Kidney tubule cell (primary cell): ENCODE results near the gene WDR82.

Experiments
- DNase-seq: peaks from one replicate; pipeline ENCODE4 v3.0.0-alpha.2; 2018; ENCODE audit warnings: low spot score

WDR82 gene

DNA sequence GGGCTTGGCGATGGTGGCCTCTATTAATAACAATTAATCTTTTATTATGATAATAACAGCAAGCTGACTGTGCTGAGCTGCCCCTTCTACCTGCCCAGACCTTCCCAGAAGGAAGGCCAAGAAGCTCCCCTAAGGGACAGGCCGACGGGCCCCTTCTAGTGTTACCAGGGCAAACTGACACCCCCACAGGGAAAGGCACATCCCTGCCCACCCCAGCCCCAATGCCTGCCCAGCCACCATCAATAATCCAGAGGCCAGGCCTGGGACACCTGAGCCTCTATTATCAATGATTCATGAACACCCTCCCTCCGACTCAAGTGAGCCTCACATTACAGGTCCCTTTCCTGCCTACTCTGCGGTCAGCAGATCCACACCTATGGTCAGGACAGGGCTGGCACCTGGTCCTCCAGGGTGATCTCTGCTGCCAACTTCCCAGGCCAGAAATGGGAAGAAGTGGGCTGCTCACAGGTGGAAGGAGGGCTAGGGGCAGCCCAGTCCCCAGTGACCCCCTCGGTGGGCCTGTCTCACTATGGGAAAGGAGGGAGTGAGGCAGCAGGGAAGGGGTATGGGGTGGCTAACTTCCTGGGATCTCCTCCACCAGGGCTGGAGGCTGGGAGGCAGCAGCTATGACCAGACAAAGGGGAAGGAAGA lies 41.3 kb downstream of the WDR82 start:
- DNase-seq, result peak; percentile 66

DNA sequence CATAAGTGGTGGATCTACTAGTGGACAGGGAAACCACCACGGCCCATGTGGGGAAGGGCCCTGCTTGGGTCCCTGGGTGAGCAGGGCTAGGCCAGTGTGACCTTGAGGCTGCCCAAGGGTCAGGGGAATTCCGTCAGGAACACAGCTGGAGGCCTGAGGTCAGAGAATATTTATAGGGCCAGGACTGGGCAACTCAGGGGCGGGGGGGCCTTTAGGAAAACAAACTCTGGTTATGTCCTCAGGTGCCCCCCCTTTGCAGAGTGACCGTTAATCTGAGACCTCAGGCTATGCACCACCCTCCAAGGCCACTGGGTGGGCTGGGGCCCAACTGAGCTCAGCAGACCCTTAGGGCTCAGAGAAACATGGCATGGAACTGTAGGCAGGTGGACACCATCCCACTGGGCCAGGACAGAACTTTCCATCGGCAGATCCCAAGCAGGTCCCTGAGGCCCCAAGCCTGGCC lies 42.0 kb downstream of the WDR82 start:
- DNase-seq, result no peak

DNA sequence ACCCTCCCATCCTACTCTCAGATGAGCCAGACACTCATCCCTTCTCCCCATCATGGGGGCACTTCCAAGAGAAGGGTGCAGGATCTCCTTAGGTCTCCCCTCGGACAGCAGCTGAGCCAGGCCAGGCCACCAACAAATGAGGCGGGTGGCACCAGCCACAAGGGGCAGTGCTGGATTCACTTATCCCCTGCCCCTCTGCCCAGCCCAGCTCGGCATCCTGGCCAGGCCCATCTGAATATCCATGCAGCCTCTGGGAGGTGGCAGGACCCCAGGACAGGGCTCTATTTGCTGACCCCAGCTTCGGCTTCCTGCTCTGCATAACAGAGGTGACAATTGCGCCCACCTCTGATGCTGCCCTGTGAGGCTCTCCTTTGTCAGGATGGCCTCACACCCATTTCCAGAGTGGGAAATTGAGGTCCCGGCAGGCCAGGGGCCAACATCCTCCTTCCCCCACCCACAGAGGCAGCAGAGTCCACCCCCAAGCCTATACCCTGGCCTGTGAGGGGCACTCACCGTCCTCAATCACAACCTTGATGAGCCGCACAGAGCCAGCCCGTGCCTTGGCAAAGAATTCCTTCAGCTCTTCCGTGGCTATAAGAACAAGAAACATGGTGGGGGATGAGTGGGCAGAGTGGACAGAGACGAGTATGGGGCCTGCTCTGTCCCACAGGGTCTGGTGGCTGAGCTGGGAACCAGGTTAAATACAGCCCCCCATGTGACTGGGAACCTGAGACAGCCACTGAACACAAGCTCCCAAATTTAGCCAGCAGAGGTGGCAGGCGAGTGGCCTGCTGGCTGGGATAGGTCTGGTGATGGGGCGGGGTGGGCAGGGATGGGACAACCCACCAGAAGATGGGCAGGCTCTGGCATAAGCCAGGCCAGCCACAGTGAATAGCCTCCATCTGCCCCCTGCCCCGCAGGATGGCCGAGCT lies 43.7 kb downstream of the WDR82 start:
- no peak for DNase-seq

DNA sequence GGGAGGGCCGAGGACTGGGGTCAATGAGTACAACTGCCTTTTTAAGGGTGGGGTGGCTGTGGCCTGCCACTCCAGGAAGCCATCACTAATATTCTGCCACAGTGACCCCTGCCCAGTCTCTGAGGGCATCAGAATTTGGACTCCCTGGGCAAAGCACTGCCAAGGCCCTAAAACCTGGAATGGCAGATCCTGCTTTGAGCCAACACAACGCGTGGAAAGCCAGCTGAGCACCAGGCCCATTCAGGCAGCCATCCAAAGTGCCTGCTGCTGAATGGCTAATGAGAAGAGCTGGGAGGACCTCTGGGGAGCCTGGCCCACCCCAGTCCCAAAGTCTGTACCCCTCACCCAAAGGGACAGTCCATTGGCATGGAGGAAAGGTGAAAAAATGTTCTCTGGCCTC lies 44.5 kb downstream of the WDR82 start:
- DNase-seq, result no peak

DNA sequence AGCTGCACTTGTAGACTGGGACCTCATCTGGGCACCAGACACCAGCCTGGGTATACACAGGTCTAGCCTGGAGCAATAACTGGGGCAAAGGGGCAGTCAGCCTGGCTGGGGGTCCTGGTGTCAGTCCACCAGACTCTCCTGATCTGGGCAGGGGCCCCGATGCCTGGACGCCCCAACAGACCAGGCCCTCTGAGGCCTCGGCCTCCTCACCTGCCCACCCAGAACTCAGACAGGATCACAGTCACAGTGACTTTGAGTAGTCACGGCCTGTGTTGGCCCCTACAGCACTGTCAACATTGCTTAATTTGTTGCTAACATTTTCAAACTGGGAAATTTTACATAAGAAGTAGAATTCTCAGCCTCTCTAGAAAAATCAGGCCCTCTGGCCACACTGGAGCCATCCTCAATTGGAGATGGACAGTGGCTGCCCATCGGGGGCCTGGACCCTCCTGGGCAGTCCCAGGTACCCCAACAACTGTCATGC lies 45.3 kb downstream of the WDR82 start:
- DNase-seq, result no peak

DNA sequence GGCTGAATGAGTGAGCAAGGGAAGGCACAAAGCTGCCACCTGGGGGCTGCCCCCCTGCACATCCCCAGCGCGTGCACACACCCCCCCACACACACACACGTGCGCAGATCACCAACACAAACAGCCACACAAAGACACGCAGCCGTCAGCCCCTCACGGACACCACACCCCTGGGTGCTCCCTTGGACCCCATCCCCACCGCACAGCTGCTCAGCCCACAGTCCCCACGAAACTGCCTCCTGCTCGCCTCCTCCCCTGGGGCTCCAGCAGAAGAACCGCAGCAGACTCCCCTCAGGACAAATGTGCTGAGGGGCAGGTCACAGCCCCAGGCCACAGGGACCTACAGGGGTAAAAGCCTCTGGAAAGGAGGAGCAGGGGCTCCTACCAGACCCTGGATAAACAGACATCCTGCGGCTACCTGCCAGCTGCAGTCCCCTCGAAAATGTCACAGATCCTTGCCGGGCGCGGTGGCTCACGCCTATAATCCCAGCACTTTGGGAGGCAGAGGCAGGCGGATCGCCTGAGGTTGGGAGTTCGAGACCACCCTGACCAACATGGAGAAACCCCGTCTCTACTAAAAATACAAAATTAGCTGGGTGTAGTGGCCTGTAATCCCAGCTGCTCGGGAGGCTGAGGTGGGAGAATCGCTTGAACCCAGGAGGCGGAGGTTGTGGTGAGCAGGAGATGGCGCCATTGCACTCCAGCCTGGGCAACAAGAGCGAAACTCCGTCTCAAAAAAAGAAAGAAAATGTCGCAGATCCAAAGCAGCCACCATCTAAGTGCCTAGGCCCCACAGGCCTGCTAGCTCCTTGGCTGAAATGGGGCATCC lies 46.0 kb downstream of the WDR82 start:
- DNase-seq, result no peak

DNA sequence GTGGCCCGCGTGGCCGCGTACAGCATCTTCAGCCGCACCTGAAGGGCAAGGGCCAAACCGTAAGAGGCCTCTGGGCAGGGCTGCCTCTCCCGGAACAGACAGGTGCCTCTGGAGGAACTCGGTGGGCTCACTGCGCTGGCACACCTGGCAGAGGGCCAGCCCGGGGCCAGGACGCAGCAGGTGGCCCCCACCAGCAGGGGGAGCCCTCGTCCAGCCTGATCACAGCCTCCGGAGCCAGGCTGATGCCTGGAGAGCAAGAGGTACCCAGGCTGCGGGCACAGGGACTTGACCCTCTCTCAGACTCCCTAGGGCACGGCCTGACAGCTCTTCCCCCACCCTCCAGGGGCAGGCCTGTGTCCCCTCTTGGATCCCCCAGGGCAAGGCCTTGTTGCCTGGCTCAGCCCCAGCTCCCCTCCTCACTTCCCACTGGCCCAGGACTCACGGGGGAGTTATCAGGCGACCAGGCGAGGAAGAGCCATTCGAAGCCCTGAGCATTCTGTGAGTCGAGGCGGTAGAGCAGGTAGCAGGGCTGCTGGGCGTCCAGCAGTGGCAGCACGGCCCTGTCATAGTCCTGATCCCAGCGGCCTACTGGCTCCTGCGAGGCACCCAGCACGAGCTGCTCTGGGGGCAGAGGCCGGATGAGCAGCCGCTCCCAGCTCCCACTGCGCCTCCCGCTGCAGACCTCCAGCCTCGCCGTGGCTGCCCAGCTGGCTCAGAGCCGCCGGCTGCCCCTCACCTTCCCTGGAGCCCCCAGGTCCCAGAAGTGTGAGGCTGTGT lies 46.8 kb downstream of the WDR82 start:
- peak; percentile 72 for DNase-seq

DNA sequence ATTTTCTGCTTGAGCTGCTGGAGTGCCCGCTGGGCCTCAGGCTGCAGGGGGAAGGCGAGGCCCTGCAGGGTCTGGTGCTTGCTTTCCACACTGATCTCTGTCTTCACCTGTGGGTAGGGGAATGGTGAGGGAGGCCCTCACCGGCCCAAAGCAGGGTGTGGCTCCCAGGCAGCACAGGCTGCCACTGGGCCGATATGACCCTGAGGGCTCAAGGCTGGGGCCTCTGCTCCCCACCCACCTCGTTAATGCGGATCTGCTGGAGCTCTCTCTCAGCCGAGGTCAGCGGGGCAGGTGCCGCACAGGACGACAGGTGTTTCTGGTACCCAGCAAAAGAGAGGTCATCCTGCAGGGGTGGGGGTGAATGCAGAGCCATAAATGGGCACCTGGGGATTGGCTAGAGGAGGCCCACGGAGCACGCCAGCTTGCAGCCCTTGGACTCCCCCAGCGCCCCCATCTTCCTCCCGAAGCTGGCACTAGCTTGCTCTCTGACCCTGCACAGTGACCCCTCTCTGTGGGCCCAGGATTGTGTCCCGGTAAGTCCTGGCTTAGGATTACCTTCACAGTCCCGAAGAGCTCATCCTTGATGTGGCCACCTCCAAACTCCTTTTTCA lies 47.5 kb downstream of the WDR82 start:
- DNase-seq, result no peak

DNA sequence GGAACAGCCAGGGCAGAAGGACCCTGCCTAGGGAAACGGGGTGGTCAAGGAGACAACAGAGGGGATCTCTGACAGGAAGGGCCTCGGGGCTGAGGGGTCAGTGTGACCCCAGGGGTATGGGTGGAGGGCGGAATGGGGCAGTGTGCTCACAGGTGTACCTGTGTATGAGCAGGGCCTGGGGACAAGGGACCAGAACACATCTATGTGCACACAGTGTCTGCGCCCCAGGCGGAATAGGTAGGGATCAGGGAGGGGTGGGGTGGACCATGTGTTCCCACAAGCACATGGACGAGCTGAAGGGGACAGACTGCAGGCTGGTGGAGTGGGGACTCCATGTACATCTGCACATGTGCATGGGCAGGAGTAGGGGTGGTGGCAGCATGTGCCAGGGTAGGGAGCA lies 48.0 kb downstream of the WDR82 start:
- DNase-seq, result no peak

DNA sequence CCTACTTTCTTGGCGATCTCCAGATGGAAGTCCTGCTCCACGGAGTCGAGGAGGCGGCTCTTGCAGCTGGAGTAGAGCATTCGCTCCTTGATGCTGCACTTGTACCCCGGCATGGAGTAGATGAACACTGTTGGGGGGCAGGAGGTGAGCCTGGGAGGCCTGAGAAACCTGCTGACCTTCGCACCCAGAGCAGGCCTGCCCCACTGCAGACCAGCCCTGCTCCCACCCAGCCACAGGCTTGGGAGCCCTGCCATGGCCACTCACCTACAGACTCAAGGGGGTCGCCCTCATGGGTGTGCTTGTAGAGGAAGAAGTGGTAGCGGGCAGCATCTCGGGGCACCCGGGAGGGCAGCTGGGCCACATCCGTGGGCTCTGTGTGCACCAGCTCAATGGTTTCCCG lies 48.8 kb downstream of the WDR82 start:
- no peak for DNase-seq

DNA sequence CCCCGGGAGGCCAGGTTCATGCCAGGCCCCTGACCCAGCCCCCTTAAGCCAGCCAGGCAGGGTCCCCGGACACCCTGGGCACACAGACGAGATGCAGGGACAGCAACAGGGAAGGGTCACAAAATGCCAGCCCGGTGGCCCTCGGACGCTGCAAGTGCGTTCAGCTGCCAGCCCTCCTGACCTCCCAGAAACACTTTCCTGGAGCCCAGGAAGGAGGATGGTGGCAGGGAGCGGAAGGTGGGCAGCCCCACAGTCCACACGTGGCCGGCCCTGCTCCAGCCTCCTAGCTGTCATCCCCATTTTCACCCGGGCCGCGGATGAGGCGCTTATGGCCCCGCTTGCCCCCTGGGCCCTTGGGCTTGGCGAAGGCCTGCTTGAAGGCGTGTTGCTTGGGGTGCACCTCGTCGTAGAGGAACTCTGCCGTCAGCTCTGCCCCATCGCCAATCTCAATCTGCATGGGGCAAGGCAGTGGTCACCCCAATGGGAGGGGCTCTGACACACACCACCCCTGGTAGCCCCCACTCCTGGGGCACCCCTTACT lies 49.6 kb downstream of the WDR82 start:
- DNase-seq, result no peak

DNA sequence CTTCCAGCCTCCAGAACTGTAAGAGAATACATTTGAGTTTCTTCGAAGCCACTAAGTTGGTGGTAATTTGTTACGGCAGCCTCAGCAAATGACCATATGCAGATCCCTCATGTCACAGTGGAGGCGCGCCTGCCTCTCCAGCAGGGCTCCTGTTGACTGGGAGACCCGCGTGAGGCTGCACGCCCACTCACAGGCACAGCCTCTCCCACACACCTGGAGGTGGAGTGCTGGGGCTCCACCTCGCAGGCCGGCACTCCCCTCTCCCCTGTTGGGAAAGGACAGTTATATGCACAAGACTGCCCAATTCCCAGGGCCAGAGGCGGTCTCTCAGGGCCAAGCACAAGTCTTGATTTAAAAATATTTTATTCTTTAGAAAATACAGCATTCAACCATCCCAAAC lies 50.2 kb downstream of the WDR82 start:
- DNase-seq, result no peak

DNA sequence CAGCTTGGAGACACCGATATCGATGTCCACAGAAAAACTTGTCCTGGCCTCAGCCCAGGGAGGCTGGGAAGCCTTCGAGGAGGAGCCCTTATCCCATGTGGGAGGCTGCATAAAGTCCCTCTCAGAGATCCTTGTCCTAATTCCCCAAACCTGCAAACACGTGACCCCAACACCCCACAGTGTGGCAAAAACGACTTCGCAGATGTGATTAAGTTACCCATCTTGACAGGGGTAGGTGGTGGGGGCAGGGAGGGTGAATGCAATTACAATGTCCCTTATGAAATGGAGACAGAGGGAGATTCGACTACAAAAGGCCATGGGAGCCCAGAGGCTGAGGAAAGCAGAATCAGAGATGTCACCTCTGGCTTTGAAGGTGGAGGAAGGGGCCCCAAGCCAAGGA lies 50.7 kb downstream of the WDR82 start:
- DNase-seq, result no peak

DNA sequence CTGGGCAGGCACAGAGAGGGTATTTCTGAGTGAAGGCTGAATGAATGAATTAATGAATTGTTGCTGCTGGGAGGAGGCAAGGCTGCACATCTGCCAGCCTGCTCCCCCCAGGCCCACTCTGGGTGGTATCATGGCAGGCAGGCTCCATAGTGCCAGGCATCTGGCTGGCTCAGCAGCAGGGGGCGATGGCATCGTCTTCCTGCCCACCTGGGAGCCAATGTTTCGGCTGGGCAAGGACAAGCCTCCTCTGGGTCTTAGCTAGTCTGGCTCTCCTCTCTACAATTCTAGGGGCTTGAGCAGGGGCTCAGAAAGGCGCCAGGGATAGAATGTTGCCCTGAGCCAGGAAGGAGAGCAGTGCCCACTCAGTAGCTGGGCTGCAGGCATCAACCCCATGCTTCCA lies 51.3 kb downstream of the WDR82 start:
- DNase-seq, result no peak

DNA sequence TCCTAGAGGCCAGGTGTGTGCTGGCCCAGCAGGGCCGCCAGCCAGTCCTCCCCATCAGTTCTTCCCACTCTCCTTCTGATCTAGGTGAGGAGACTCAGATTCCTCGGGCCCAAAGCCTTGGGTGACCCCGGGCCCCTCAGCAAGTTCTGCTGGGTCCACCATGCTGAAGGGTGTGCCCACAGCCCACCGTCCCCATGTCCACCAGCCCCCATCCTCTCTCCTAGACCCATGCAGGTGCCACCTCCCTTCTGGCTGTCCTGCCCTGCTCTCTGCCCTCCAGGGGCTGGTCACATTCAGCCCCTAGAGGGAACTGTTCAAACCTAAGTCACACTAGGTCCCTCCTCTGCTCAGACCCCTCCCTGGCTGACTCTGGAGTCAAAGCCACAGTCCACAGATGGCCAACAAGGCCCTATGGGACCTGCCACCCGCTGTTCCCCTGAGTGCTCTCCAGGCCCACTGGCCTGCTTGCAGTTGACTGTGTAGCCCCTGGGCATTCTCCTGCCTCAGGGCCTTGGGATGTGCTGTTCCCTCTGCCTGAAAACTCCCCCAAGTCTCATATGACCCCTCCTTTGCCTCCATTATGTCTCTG lies 52.1 kb downstream of the WDR82 start:
- no peak for DNase-seq

DNA sequence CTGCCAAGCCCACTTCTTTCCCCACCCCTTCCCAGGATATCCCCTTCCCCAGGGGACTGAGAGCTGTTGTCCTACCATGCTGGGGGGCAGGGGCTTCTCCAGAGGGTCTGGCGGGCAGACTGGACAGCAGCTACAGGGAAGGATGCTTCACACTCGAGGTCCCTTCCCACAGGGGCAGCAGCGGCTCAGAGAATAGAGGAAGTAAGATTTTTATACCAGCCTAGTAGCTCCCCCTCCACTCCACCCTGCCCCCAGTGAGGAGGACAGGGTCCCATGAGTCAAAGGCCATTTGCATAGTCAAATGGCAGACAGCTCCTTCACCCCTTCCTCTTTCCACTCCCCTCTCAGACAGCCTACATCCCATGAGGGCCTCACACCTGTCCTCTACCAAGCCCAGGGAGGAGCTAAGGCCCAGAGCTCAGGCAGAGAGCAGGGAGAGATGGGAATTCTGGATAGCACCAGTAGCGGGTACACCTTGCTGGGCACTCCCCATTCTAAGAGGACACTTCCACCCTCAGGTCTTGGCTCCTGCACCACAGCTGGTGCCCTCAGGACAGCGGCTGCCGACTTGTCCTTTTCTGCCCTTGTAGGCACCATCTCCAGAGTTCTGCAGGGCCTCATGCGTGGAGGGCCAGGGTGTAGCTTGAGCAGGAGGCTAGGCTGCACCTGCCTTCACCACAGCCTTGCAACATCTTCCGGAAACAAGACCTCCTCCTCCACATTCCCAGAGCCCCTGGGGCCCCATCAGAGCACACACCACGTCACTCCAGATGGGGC lies 52.8 kb downstream of the WDR82 start, which contains the start of gene TLR9:
TSS of gene TLR9 (minus strand) at position 194 of the 777 bp plus-strand sequence. CDS start at position 78, 116 bp downstream.
- no peak for DNase-seq

DNA sequence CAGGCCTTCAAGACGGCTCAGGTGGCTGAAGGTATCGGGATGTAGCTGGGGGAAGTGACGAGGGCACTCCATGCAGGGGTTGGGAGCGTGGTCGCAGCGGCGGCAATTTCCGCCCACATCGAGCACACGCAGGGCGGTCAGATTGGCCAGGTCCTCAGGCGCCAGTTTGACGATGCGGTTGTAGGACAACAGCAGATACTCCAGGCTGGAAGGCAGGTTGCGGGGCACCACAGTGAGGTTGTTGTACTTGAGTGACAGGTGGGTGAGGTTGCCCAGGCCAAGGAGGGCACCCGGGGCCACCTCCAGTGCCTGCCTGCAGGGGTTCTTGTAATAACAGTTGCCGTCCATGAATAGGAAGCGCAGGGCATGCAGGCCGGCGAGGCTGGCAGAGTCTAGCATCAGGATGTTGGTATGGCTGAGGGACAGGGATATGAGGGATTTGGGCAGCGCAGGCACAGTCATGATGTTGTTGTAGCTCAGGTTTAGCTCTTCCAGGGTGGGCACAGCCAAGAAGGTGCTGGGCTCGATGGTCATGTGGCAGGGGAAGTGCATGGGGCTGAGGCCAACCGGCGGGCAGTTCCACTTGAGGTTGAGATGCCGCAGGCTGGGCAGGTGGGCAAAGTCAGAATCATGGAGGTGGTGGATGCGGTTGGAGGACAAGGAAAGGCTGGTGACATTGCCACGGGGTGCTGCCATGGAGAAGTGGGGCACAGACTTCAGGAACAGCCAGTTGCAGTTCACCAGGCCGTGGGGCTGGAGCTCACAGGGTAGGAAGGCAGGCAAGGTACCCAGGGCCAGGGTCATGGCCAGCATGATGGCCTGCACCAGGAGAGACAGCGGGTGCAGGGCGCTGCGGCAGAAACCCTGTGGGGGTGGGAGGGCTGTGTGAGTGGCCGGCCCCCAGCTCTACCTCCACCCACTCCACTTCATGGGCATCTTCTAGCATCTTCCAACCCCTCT lies 54.7 kb downstream of the WDR82 start:
- no peak for DNase-seq
